PC-9 (cell line): ENCODE results near the gene TANC2.

ENCODE experiments used
- CTCF ChIP-seq: fragments of 200-600 bp; sonication (generic); conservative IDR thresholded peaks from 2 replicates; pipeline ENCODE4 v1.6.1; 2017; ENCODE audit warnings: mixed run types, antibody characterized with exemption, mild to moderate bottlenecking, moderate library complexity
- EZH2 ChIP-seq: fragments of 200-600 bp; sonication (generic); IDR thresholded peaks from 2 replicates; pipeline ENCODE4 v1.8.0; 2017; ENCODE audit warnings: antibody characterized with exemption, low read depth

DNA sequence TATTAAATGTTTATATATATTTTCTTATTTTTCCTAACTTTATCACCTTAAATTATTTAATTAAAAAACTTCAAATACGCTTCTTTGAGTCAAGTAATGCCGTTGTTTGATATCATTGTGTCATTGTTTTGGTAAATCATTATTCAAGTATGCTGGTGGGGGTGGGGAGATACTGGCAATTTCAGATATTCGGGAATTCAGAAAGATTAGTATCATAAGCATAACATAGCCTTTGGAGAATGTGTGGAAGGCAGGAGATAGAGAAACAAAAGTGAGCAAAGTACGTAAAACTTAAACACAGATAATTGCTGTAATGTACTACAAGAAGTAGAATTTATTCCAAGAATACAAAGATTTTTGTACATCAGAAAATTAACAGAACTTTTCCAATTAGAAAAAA, 49.8 kb downstream of the TANC2 start:
- TF ChIP-seq CTCF: no peak
- no peak for TF ChIP-seq EZH2
